Stimulated activated CD8-positive, alpha-beta memory T cell treated with anti-CD3 and anti-CD28 coated beads, Interleukin-4, amount 100 ng/mL, for 24 hours (primary cell): ENCODE data around the gene BEND5.

Experiments used
- DNase-seq: peaks from one replicate; pipeline ENCODE4 v3.0.0-alpha.2; 2020; ENCODE audit warnings: low read depth

BEND5 gene

GRCh38 chr1:48679859-48680258 is 96.8 kb downstream of the BEND5 start:
- no peak for DNase-seq

GRCh38 chr1:48678710-48679505 is 97.8 kb downstream of the BEND5 start:
- DNase-seq, result no peak
